Coronary artery (tissue), 2 donors: Measurements from ENCODE around the gene UST.
"Not testable (repeated sequence)": the region's sequence is repeated elsewhere in the genome, so short reads cannot be mapped to it uniquely, and the experiment has no call there.

Experiments
- DNase-seq: peaks from one replicate; pipeline ENCODE4 v3.0.0-alpha.2; 2017; ENCODE audit warnings: low spot score
- H3K27ac ChIP-seq, 2 donors: fragments of 200-600 bp; sonication (generic); one replicate each; pipeline ENCODE4 v1.5.1; 2016 to 2019
- H3K4me3 ChIP-seq: fragments of 200-600 bp; sonication (generic); 2 replicates; pipeline ENCODE4 v1.5.1; 2016; ENCODE audit warnings: mild to moderate bottlenecking, moderate library complexity
- CTCF ChIP-seq: fragments of 200-600 bp; sonication (generic); IDR thresholded peaks from one replicate; pipeline ENCODE4 v1.5.1; 2019; ENCODE audit warnings: antibody characterized with exemption

The UST gene

DNA sequence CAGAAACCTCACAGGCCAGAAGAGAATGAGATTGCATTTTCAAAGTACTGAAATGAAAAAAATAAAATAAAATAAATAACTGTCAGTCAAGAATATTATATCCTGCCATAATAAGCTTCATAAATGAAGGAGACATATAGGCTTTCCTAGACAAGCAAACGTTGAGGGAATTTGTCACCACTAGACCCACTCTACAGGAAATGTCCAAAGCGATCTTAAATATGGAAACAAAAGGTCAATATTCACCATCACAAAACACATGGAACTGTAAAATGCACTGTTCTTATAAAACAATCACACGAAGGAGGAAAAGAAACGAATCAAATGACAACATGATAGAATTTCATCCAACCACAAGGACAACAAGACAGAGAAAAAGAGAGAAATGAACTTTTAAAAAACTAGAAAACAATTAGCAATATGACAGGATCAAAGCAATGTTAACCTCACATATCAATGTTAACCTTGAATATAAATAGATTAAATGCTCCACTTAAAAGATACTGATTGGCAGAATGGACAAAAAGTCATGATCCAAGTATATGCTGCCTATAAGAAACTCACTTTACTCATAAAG lies 352.0 kb downstream of the UST start:
- Histone ChIP-seq H3K4me3 (no peak overlapping the region), H3K27ac (no peak overlapping the region)
- DNase-seq: no peak
- TF ChIP-seq CTCF: no peak

DNA sequence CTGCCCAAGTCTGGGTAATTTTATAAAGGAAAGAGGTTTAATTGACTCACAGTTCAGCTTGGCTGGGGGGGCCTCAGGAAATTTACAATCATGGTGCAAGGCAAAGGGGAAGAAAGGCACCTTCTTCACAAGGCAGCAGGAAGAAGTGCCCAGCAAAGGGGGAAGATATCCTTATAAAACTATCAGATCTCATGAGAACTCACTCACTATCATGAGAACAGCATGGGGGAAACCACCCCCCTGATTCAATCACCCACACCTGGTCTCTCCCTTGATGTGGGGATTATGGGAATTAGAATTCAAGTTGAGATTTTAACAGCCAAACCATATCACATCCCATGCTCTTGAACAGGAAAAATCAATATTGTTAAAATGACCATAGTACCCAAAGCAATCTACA lies 355.5 kb downstream of the UST start:
- TF ChIP-seq CTCF: no peak
- Histone ChIP-seq H3K27ac (no peak overlapping the region), H3K4me3 (no peak overlapping the region)
- no peak for DNase-seq

- DNase-seq, H3K4me3 ChIP-seq, H3K27ac ChIP-seq: not testable (repeated sequence)
Measured at GRCh38 chr6:149103950-149104349, 357.1 kb downstream of the UST start.

- no peak for TF ChIP-seq CTCF
- Histone ChIP-seq H3K4me3 (no peak overlapping the region), H3K27ac (no peak overlapping the region)
- DNase-seq: no peak
Measured at GRCh38 chr6:149107520-149107919, 360.7 kb downstream of the UST start.

DNA sequence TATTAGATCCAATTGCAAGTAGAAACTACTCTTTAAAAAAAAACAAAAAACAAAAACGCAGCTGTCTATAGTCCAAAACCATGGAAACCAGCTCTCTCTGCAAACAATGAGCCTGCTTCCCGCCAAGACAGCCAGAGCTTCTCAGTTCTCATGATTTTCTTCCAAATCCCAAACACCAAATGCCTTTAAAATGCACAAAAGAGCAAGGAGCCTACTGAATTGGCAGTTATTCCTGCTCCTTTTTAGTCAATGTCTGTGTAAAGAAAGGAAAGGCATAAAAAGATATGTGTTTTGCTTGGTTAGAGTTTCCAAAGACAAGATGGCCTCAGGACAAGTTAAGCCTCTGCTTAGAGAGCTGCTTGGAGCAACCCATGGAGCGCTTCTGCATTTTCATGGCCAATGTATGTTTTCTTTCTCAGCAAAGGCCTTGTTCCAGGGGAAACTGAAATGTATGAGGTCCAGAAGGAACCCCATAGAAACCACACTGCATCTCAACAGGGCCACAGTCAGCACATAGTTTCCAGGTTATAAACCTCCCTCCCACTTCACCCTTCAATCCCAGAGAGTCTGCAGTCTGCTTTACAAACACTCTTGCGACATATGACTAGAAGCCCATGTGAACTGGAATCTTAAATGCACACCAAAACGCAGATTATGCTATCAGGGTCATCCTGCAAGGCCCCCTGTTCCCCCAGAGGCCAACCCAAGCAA lies 361.4 kb downstream of the UST start:
- no peak for DNase-seq

DNA sequence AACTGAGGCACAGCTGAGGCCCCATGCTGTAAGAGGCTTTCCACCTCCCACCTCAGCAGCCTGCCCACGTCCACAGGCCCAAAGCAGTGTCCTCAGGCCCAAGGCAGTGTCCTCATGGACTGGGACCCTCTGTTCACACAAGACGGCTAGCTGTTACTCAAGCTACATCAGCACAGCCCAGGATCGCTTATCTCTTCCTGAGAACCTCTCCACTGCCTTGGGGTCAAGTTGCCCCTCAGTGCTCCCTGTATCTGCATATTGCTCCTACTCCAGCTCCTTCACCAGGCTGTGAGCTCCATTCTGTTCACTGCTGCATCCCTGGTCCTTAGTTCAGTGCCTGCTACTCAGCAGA lies 361.9 kb downstream of the UST start:
- no peak overlapping the region for H3K27ac ChIP-seq

More for the DNA sequence above, 361.4 kb downstream of the UST start:
- no peak overlapping the region for H3K27ac ChIP-seq
- no peak overlapping the region for H3K4me3 ChIP-seq
- no peak for TF ChIP-seq CTCF

DNA sequence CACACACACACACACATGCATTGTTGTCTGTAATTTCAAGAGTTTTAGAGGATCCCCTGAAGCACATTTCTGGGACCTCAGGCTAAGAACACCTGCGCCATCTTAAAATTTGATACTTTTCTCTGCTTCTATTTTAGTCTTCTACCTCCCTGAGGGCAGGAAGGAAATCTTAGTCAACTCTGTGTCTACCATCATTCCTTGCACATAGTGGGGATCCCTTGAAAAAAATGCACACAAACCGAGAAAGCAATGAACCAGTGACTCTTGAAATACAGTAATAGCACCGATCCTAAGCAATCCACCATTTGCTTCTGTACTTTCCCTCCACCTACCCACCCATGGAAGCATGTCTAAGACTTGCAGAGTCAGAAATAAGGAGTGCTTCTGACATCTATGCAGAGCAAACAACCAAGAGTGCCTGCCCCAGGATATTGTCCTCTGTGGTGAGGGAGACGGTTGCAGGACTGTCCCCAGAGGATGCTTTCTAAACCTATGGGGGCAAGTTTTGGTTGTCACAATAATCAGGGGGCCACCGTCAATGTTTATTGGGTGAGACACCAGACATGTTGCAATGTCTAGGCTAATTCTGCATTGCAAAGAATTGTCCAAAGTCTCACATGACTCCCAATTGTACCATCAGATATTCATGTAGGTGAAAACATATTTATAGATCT lies 362.7 kb downstream of the UST start:
- no peak for TF ChIP-seq CTCF
- Histone ChIP-seq H3K4me3 (no peak overlapping the region), H3K27ac (no peak overlapping the region)
- no peak for DNase-seq

More for the DNA sequence above, 361.9 kb downstream of the UST start:
- no peak overlapping the region for H3K4me3 ChIP-seq
- no peak for TF ChIP-seq CTCF
- no peak for DNase-seq
